B cell (primary cell): Measurements from ENCODE around the gene NDUFAF2.
"Not testable (repeated sequence)": the region's sequence is repeated elsewhere in the genome, so short reads cannot be mapped to it uniquely, and the experiment has no call there.

ENCODE experiments used
- EZH2 ChIP-seq: IDR thresholded peaks from 2 replicates; pipeline ENCODE4 v1.6.1; 2012; ENCODE audit warnings: borderline replicate concordance, low read depth, mild to moderate bottlenecking, moderate library complexity, low read length; ENCODE audit not compliant: insufficient read depth, poor library complexity, severe bottlenecking
- TF ChIP-seq, protein P1 (sequence below): fragments of 200-600 bp; IDR thresholded peaks from one replicate; pipeline ENCODE4 v1.8.0; 2022; ENCODE audit warnings: antibody characterized with exemption, mild to moderate bottlenecking

DNA sequence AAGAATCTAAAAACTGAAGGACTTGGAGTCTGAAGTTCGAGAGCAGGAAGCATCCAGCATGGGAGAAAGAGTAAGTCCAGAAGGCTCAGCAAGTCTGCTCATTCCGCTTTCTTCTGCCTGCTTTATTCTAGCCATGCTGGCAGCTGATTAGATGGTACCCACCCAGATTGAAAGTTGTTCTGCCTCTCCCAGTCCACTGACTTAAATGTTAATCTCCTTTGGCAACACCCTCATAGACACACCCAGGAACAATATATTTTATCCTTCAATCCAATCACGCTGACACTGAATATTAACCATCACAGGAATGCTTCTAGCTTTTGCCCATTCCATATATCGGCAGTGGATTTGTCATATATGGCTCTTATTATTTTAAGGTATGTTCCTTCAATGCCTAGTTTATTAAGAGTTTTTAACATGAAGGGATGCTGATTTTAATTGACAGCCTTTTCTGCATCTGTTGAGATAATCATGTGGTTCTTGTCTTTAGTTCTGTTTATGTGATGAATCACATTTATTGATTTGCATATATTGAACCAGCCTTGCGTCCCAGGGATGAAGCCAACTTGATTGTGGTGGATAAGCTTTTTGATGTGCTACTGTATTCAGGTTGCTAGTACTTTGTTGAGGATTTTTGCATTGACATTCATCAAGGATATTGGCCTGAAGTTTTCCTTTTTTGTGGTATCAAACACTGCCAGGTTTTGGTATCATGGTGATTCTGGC, 148.2 kb downstream of the NDUFAF2 start:
- TF ChIP-seq, protein P1, sequence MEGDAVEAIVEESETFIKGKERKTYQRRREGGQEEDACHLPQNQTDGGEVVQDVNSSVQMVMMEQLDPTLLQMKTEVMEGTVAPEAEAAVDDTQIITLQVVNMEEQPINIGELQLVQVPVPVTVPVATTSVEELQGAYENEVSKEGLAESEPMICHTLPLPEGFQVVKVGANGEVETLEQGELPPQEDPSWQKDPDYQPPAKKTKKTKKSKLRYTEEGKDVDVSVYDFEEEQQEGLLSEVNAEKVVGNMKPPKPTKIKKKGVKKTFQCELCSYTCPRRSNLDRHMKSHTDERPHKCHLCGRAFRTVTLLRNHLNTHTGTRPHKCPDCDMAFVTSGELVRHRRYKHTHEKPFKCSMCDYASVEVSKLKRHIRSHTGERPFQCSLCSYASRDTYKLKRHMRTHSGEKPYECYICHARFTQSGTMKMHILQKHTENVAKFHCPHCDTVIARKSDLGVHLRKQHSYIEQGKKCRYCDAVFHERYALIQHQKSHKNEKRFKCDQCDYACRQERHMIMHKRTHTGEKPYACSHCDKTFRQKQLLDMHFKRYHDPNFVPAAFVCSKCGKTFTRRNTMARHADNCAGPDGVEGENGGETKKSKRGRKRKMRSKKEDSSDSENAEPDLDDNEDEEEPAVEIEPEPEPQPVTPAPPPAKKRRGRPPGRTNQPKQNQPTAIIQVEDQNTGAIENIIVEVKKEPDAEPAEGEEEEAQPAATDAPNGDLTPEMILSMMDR: not testable (repeated sequence)
- not testable (repeated sequence) for TF ChIP-seq EZH2
